ENCODE data around the gene TPT1. TPM values are rescaled to one million over a fixed set of nuclear protein-coding genes. Genes with fewer than 3 reads are reported as not detected.

TPT1 gene
- total and polyA plus RNA-seq, 2 donors (not counting 1 experiment from before 2014, with no cell fraction given): 2,507 to 4,871 TPM

DNA sequence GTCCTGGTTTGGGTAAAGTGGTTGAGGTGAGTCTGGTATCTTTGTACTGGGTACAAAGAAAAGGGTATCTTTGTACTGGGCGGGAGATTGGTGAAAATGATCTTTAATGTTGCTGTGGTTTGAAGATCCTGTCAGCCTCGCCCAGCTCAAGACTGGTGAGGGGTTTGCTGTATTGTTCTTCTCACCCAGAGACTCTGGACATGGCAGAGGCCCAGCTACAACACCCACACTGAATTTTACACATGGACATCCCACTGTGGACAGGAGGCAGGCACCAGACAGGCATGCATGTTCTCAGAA lies 42.8 kb downstream of the TPT1 start:
- Histone ChIP-seq H3K9ac (ENCODE audit: low read length) (no peak overlapping the region), H3K27me3 (replicated peaks in 1 of 4; ENCODE audit: control extremely low read depth in 1 of 4, control insufficient read depth in 3 of 4, insufficient read depth in 4 of 4, low read length in 3 of 4) (no peaks in the 10 kb centered on the region), H3K4me1 (ENCODE audit: control insufficient read depth in 2 of 2, insufficient read depth in 2 of 2, low read length in 2 of 2) (peaks cover 0 to 7% of the 10 kb centered on the region in 2 donors), H2AFZ (ENCODE audit: insufficient read depth, low read depth, low read length, poor library complexity, severe bottlenecking) (no peak overlapping the region), H3K36me3 (replicated peaks in 1 of 2; ENCODE audit: control extremely low read depth in 1 of 2, control insufficient read depth in 1 of 2, extremely low read depth in 1 of 2, insufficient read depth in 2 of 2, low read length in 1 of 2) (no peaks in the 10 kb centered on the region), H4K20me1 (ENCODE audit: control insufficient read depth, insufficient read depth, low read length, poor library complexity, severe bottlenecking) (no peaks in the 10 kb centered on the region), H3K4me2 (replicated peaks; ENCODE audit: low read depth, low read length, poor library complexity, severe bottlenecking) (no peak overlapping the region), H3K27ac (ENCODE audit: low read length in 2 of 2) (no peak overlapping the region), H3K4me3 (ENCODE audit: control extremely low read depth in 1 of 5, extremely low read depth in 1 of 5, insufficient read depth in 1 of 5, low read depth in 2 of 5, low read length in 4 of 5) (no peak overlapping the region), H3K9me3 (ENCODE audit: control extremely low read depth in 1 of 3, control insufficient read depth in 2 of 3, insufficient read depth in 1 of 3, low read length in 2 of 3) (peaks cover 0 to 4% (median 0%) of the 10 kb centered on the region in 3 donors), H3K79me2 (ENCODE audit: control insufficient read depth, insufficient read depth, low read length) (no peaks in the 10 kb centered on the region)
- POLR2A ChIA-PET: no interaction called here
- WGBS (ENCODE audit: insufficient coverage): 90% methylated on average over 2 of the region's 2 CpGs
- intact Hi-C loops (cut with micrococcal nuclease): no loop called here
- DNase-seq (no peak), ATAC-seq (ENCODE audit: low read depth) (no peak)
- Mint-ChIP-seq H3K27ac (no peak overlapping the region), H3K27me3 (no peaks in the 10 kb centered on the region), H3K4me1 (peaks cover 9% of the 10 kb centered on the region), H3K4me3 (no peak overlapping the region), H3K9me3 (ENCODE audit: insufficient read depth) (no peaks in the 10 kb centered on the region)
- CTCF ChIA-PET: interaction anchor here (0.9 to 1.8 kb wide), 3 partner anchors 11 to 251 kb away, joined by 3 to 6 read pairs (median 4); no protein-coding TSS in a partner anchor
- TF ChIP-seq EZH2 (IDR thresholded peaks at IDR 0.05; ENCODE audit: borderline replicate concordance, insufficient read depth, low read depth, low read length, poor library complexity, severe bottlenecking): no peak
- no peak for TF ChIP-seq CTCF (IDR thresholded peaks at IDR 0.05)

- Mint-ChIP-seq H3K4me3 (no peak overlapping the region), H3K4me1 (peaks cover 9% of the 10 kb centered on the region), H3K9me3 (ENCODE audit: insufficient read depth) (no peaks in the 10 kb centered on the region), H3K27ac (peak overlapping the region; percentile 10), H3K27me3 (no peaks in the 10 kb centered on the region)
- Histone ChIP-seq H3K27ac (ENCODE audit: low read length in 2 of 2) (no peak overlapping the region), H2AFZ (ENCODE audit: insufficient read depth, low read depth, low read length, poor library complexity, severe bottlenecking) (no peak overlapping the region), H3K79me2 (ENCODE audit: control insufficient read depth, insufficient read depth, low read length) (no peaks in the 10 kb centered on the region), H3K9me3 (ENCODE audit: control extremely low read depth in 1 of 3, control insufficient read depth in 2 of 3, insufficient read depth in 1 of 3, low read length in 2 of 3) (peaks cover 0 to 4% (median 0%) of the 10 kb centered on the region in 3 donors), H3K4me3 (ENCODE audit: control extremely low read depth in 1 of 5, extremely low read depth in 1 of 5, insufficient read depth in 1 of 5, low read depth in 2 of 5, low read length in 4 of 5) (no peak overlapping the region), H3K36me3 (replicated peaks in 1 of 2; ENCODE audit: control extremely low read depth in 1 of 2, control insufficient read depth in 1 of 2, extremely low read depth in 1 of 2, insufficient read depth in 2 of 2, low read length in 1 of 2) (no peaks in the 10 kb centered on the region), H3K4me2 (replicated peaks; ENCODE audit: low read depth, low read length, poor library complexity, severe bottlenecking) (no peak overlapping the region), H3K4me1 (ENCODE audit: control insufficient read depth in 2 of 2, insufficient read depth in 2 of 2, low read length in 2 of 2) (peaks cover 0 to 7% of the 10 kb centered on the region in 2 donors), H3K9ac (ENCODE audit: low read length) (no peak overlapping the region), H4K20me1 (ENCODE audit: control insufficient read depth, insufficient read depth, low read length, poor library complexity, severe bottlenecking) (no peaks in the 10 kb centered on the region), H3K27me3 (replicated peaks in 1 of 4; ENCODE audit: control extremely low read depth in 1 of 4, control insufficient read depth in 3 of 4, insufficient read depth in 4 of 4, low read length in 3 of 4) (no peaks in the 10 kb centered on the region)
- ChIA-PET CTCF (interaction anchor here (1.7 to 1.8 kb wide), 2 partner anchors 11 to 251 kb away, joined by 4 to 6 read pairs; no protein-coding TSS in a partner anchor), POLR2A (no interaction called here)
- TF ChIP-seq EZH2 (IDR thresholded peaks at IDR 0.05; ENCODE audit: borderline replicate concordance, insufficient read depth, low read depth, low read length, poor library complexity, severe bottlenecking): no peak
- TF ChIP-seq CTCF (IDR thresholded peaks at IDR 0.05): no peak
- no peak for DNase-seq
- 89% methylated on average over 3 of the region's 7 CpGs for WGBS (ENCODE audit: insufficient coverage)
- no peak for ATAC-seq (ENCODE audit: low read depth)
- intact Hi-C loops (cut with micrococcal nuclease): no loop called here
Observed at GRCh38 chr13:45297456-45298205, 43.4 kb downstream of the TPT1 start.
